GM12872 (cell line): ENCODE measurements around the gene MRAS.

Experiments
- CTCF ChIP-seq: IDR thresholded peaks from 3 replicates; pipeline ENCODE4 v1.5.1; 2011; ENCODE audit warnings: low read depth, mild to moderate bottlenecking, low read length, moderate library complexity; ENCODE audit not compliant: insufficient read depth

Gene MRAS

DNA sequence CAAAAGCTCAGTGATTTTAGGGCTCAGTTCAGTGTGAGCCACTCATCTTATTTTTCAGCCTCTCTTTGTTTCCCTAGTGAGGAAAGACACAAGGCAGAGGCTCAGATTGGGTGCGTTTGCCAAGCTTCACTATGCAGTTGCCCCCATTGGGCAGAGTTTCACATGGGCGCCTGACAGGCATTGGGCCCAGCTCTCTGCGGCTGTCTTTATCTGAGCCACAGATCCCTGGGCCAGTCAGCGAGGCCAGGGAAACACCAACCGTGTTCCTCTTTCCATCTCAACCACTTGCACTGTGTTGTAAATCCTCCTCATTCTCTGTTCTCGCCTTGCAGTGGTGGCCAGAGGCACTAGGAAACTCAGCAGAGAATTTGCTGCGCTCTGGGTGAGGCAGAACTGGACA, 96.9 kb downstream of the MRAS start:
- no peak for TF ChIP-seq CTCF

- TF ChIP-seq CTCF = no peak
Measured at GRCh38 chr3:138445654-138446053, 97.3 kb downstream of the MRAS start.

DNA sequence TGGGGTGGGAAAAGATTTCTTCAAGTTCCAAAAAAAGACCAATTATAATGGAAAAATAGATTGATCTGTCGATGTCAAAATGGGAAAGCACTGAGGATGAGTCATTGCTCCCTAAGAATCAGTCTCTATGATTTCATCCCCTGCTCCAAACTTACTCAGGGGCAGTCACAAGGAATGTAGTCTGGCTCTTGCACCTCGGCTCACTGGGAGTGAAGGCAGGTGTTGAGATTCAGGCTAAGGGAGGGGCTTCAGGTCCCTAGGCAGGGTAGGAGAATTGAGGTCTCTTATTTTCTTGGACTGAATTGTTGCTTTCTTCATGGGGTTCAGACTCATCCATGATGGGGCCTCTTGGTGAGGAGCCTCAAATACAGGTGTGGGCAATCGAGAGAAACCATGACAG, 100.3 kb downstream of the MRAS start:
- no peak for TF ChIP-seq CTCF

- no peak for TF ChIP-seq CTCF
Measured at GRCh38 chr3:138449490-138449889, 101.1 kb downstream of the MRAS start.

GRCh38 chr3:138450181-138450580, 101.8 kb downstream of the MRAS start:
- no peak for TF ChIP-seq CTCF

GRCh38 chr3:138450704-138451424, 102.5 kb downstream of the MRAS start:
- no peak for TF ChIP-seq CTCF

DNA sequence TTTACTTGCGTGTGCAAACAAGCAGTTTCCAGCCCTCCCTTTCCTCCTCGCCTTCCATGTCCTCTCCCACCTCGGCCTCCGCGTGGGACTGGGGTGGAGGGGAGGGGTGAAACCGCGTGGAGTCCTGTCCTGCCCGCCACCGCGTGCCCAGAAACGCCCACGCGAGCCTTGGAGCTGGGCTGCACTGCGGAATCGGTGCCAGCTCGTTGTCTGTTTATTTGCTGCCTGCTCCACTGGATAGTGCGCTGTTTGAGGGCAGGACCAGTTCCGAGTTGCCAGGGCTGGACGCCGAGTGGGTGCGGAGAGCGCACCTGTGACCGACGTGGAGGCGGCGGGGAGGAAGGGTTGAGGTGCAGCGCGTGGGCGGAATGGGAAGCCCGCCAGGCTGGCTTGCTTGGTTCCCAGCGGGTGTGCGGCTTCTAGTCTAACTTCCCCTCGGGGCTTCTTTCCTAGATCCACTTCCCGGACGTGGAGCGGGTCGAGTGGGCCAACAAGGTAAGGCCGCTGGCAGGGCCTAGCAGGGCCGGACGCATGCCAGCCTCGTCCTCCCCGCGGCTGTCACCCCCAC, 103.3 kb downstream of the MRAS start:
- TF ChIP-seq CTCF = no peak
